Nephron progenitor cell (in vitro differentiated cells): ENCODE results near the gene GRK7.
"Not testable (repeated sequence)": the region's sequence is repeated elsewhere in the genome, so short reads cannot be mapped to it uniquely, and the experiment has no call there.

ENCODE experiments used
- DNase-seq: peaks from one replicate; pipeline ENCODE4 v3.0.0; 2021
- H3K27ac Mint-ChIP-seq: 2 replicates; pipeline ENCODE4 v1.8.0; 2021; ENCODE audit warnings: mild to moderate bottlenecking, moderate library complexity, mixed read lengths
- H3K27me3 Mint-ChIP-seq: 2 replicates; pipeline ENCODE4 v1.8.0; 2021; ENCODE audit warnings: mild to moderate bottlenecking, low read depth, mixed read lengths; ENCODE audit not compliant: poor library complexity
- H3K36me3 Mint-ChIP-seq: 2 replicates; pipeline ENCODE4 v1.8.0; 2021; ENCODE audit warnings: low read depth, mixed read lengths
- H3K4me1 Mint-ChIP-seq: 2 replicates; pipeline ENCODE4 v1.8.0; 2021; ENCODE audit warnings: mixed read lengths
- H3K4me3 Mint-ChIP-seq: 2 replicates; pipeline ENCODE4 v1.8.0; 2021; ENCODE audit warnings: mild to moderate bottlenecking, moderate library complexity, mixed read lengths
- H3K9me3 Mint-ChIP-seq: 2 replicates; pipeline ENCODE4 v1.8.0; 2021; ENCODE audit warnings: mild to moderate bottlenecking, moderate library complexity, mixed read lengths
- CTCF ChIP-seq: fragments of 200-600 bp; sonication (generic); IDR thresholded peaks from 2 replicates; pipeline ENCODE4 v1.5.0; 2021; ENCODE audit warnings: antibody characterized with exemption

GRK7 gene

GRCh38 chr3:141783632-141784031 lies 20.4 kb downstream of the GRK7 start:
- Mint-ChIP-seq H3K4me1 (peaks cover 30% of the 10 kb centered on the region), H3K27me3 (peaks cover 8% of the 10 kb centered on the region), H3K36me3 (no peaks in the 10 kb centered on the region), H3K4me3 (no peak overlapping the region), H3K9me3 (no peaks in the 10 kb centered on the region), H3K27ac (peak overlapping the region; percentile 7)
- DNase-seq: no peak
- no peak for TF ChIP-seq CTCF

- H3K27me3 Mint-ChIP-seq: peaks cover 10% of the 10 kb centered on the region
- no peaks in the 10 kb centered on the region for H3K9me3 Mint-ChIP-seq
- no peaks in the 10 kb centered on the region for H3K36me3 Mint-ChIP-seq
- H3K4me1 Mint-ChIP-seq: peaks cover 31% of the 10 kb centered on the region
- no peak for TF ChIP-seq CTCF
- DNase-seq: no peak
- peak overlapping the region; percentile 64 for H3K27ac Mint-ChIP-seq
- H3K4me3 Mint-ChIP-seq: no peak overlapping the region
Observed at GRCh38 chr3:141784096-141784495, 20.9 kb downstream of the GRK7 start.

- H3K4me1 Mint-ChIP-seq: peaks cover 31% of the 10 kb centered on the region
- H3K4me3 Mint-ChIP-seq: no peak overlapping the region
- H3K27ac Mint-ChIP-seq: peak overlapping the region; percentile 64
- DNase-seq: no peak
- TF ChIP-seq CTCF: no peak
- no peaks in the 10 kb centered on the region for H3K36me3 Mint-ChIP-seq
- no peaks in the 10 kb centered on the region for H3K9me3 Mint-ChIP-seq
- H3K27me3 Mint-ChIP-seq: peaks cover 10% of the 10 kb centered on the region
Observed at GRCh38 chr3:141784531-141784930, 21.3 kb downstream of the GRK7 start.

- DNase-seq: no peak
- Mint-ChIP-seq H3K36me3 (no peaks in the 10 kb centered on the region), H3K4me1 (peaks cover 30% of the 10 kb centered on the region), H3K27ac (peak overlapping the region; percentile 27), H3K27me3 (peaks cover 12% of the 10 kb centered on the region), H3K9me3 (no peaks in the 10 kb centered on the region), H3K4me3 (no peak overlapping the region)
- no peak for TF ChIP-seq CTCF
Observed at GRCh38 chr3:141788149-141788548, 24.9 kb downstream of the GRK7 start.

GRCh38 chr3:141788750-141789149 lies 25.5 kb downstream of the GRK7 start:
- peaks cover 12% of the 10 kb centered on the region for H3K27me3 Mint-ChIP-seq
- not testable (repeated sequence) for H3K27ac Mint-ChIP-seq, H3K36me3 Mint-ChIP-seq

GRCh38 chr3:141789281-141789680 lies 26.1 kb downstream of the GRK7 start:
- Mint-ChIP-seq H3K4me3 (no peak overlapping the region), H3K27me3 (peaks cover 14% of the 10 kb centered on the region), H3K9me3 (no peaks in the 10 kb centered on the region), H3K36me3 (no peaks in the 10 kb centered on the region), H3K27ac (no peak overlapping the region), H3K4me1 (peaks cover 22% of the 10 kb centered on the region)
- no peak for DNase-seq
- no peak for TF ChIP-seq CTCF

More at GRCh38 chr3:141788750-141789149, 25.5 kb downstream of the GRK7 start:
- not testable (repeated sequence) for H3K9me3 Mint-ChIP-seq, DNase-seq, H3K4me3 Mint-ChIP-seq
- peaks cover 24% of the 10 kb centered on the region for H3K4me1 Mint-ChIP-seq
